ENCODE measurements around the gene STARD8.
"Not testable (repeated sequence)": the region's sequence is repeated elsewhere in the genome, so short reads cannot be mapped to it uniquely, and the experiment has no call there.

The STARD8 gene

DNA sequence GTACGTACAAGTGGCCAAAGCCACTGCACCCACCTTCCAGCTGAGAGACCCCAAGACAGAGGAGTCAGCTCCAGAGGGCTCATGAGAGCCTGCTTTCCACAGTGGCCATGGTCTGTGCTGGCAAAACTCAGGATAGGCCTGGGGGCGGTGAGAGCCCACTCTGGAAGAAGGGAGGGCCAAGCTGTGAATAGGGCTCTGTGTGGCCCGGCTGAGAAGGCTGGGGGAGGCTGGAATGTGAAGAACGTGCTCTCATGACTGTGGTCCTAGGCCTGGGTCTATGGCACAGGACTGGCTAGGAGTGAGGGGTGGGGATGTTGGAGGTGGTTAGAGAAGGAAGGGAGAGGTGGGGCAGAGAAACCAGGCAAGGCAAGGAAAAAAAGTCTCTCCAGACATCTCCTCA lies 13.3 kb downstream of the STARD8 start:
- no peak for DNase-seq

DNA sequence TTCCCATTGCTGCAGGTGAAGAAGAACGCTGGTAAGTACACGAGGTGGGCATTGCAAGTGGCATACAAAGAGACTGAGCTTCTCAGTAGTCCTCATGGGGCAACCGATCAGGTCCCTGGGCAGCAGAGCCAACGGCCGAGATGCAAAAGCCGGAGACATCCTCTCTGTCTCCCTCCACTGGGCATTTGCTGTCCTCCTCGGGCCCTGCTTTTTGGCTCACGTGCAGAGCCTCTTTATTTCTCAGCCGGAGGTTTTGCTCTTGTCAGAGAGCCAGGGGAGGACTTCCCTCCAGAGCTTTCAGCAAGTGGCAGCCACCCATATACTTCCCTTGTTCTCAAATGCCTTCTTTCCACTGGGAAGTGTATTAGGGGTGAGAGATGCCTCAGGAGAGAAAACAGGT lies 18.0 kb downstream of the STARD8 start:
- DNase-seq: no peak

DNA sequence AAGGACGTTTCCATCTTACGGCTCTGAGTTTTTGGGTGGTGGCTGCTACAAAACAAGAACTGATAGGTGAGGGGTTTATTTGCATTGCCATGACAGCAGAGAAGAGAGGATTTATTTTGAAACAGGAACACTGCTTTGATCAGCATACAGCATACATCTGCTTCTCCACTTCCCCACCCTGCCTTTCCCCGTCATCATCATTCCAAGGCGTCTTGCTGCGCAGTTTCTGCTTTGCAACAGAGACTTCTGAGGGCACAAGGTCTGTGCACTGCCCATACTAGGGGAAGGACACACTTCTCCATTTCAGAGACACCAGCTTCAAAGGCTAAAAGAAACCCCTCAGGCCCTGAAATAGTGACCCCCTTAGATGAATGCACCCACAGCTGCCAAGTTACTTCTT lies 19.1 kb downstream of the STARD8 start:
- DNase-seq: no peak

DNA sequence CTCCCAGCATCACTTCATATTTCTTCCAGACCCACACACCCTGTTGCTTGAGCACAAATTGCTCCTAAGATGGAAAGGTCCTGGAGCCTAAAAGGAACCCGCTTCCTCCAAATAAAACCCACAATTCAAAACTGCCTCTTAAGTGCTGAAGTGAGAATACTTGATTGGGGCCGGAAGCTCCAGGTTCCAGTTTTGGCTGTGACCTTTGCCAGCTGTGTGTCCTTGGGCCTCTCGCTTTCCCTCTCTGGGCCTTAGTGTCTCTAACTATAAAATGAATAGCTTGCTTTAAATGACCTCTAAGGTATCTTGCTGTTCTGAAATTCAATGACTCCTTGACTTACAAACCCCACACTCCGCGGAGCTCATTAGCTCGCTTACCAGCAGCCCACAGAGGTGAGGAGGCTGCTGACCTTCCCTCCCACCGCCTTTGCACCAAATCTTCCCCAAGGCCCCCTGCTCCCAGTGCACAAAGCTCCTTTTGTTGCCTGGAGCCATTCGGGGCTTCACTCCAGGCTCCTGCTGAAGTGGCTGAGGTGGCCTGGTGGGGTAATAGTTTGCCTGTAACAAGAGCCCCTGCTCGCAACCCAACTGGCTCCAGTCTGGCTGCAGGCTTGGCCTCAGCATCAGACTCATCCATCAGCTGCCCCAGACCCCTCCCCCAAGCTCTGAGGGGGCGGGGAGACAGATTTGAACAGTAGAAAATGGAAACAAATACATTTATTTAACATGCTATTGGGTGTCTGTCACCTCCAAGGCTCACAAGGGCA lies 21.8 kb downstream of the STARD8 start:
- no peak for DNase-seq

DNA sequence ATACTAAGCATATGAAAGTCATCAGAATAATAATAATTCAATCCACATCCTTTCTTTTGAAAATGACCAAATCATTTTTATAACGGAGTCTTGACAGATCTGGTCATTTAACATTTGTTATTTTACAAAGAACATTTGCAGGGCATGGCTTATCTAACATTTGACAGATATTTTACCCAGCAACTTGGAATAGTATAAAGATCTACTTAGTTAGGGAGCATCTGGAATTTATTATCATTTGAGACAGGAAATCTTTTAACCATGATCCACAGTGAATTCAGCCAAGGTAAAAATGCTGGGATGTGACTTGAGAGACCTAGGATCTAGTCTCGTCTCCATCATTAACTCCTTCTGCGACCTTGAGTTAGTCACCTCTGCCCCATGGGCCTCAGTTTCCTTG lies 22.4 kb downstream of the STARD8 start:
- DNase-seq: no peak

DNA sequence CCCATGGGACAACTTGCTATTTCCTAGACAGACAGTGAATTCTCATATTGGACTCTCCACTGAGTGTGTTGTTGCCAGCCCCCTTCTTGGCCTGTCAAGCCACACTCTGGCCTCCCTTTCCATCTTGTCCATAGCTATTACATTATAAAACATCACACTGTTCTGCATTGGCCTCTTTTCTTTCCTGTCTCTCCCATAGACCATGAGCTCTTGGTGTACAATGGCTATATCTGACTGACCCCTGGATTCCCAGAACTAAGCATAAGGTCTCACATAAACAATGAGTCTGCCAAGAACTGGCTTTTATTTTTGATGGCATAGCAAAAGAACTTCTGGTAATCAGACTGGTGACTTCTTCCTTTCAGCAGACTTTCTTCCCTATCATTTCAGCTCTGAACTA lies 23.8 kb downstream of the STARD8 start:
- no peak for DNase-seq

DNA sequence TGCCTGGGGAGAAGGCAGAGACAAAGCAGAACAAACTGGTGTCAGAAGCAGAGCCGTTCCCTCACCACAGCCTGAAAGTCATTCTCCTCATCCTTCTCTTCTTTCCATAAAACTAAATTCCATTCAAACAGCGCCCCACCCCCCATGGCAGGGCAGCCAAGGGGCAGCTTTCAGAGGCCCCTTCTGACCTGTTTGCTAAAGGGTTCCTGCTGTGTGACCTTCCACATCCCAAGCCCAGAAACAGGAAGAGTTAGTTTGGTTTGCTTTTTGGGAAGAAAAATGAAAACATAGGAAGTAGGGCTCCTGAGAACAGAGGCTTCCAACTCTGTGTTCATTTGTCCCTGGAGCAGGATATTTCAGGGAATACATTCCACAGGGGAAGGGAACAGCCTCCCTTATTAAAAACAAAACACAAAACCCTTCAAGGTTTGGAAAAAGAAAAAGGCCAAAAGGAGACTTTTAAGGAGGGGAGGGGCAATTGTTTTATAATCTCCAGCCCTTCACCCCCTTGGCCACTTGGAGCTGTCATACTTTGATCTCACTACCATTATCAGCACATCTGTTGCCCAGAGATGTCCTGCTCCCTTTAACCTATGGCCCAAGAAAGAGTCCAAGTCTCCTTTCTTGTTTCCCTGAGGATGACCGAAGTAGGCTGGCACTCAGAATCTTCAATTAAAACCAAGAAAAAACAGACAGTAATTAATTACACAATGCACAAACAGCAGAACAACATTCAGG lies 25.3 kb downstream of the STARD8 start:
- no peak for DNase-seq

DNA sequence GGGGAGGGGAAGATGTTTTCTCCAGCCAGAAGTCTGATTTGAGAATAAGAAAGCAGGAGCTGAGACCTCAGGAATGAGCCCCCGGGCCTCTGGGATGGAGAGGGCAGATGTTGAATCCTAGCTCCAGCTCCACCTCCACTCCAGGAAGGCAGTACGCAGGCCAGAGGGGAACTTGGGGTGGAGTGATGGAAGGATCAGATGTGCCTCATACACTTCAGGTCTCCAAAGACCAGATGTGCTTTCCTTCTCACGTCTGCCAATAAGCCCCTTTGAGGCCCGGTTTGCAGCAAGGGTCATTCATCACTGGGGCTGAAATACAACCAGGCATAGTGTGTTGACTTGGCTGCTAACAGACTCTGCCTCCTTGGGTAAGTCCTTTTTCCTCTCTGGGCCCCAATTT lies 28.1 kb downstream of the STARD8 start:
- no peak for DNase-seq

DNA sequence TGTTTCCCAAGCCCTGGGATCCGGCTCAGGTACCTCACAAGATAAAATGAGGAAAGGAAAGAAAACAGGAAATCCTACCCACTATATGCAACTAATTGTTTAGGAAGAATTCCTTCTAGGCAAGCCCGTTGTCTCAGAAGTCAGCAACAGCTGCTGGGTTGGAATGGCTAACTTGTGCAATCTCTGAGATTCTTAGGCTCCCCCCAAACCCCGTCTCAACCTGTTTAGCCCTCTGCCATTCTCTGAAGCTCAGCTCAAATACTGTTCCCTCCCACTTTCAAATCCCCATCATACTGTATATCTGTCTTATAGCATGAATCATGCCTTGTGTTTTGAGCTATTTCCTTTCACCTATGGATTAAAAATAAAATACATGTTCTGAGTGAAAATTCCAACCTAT lies 28.9 kb downstream of the STARD8 start:
- no peak for DNase-seq

DNA sequence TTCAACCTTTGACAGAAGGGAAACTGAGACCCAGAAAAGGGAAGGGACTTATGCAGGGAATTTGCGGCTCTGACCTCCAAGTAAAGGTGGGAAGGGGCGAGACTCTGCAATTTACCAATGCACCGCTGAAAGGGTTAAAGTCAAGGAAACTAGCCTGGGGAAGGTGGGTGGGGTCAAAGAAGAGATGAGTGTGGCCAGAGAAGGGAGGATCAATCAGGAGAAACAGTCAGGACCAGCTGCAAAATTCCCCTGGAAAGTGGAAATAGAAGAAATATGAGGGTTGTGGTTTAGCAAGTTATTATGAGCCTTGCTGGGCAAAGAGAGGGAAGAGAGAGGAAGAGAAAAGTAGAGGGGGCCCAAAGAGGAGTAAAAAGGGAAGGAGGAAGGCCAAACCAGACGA lies 30.5 kb downstream of the STARD8 start:
- DNase-seq: no peak

DNA sequence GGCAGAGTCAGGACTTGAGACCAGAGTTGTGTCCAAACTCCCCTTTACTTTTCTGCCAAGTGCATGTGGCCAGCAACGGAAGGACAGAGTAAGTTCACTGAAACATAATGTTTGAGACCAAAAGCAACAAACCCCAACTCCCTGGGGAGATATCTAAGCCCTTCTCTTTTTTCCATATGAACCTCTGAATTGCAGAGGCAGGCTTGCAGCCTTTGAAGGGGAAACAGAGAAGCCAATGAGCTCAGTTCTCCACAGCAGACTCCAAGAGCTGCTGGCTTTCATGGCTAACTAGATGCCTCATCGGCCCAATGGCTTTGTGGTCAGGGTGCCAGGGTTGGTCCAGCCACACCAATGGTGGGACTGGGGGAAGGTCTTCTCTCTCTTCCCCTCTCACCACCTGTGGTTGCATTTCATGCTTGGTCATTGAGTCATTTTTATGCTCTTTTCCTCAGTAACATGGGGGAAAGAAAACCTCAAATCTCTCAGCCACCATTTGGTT lies 34.0 kb downstream of the STARD8 start:
- DNase-seq: no peak

DNA sequence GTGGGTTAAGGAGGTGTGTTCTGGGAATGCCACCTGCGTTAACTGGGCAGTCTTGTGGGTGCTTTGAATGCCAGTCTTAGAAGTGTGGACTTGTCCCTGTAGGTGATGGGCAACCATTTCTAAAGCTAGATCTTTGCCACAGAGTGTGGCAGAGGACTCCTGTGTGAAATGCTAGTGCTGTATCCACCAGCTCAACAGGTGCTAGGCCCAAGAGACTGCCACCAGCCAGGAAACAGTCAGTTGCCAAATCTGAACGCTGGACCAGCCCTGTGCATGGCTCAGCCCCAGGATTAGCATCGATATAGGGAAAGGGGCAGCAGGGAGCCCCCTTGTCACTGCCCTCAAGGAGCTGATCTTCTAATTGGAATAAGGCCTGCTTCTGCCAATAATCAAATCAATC lies 35.3 kb downstream of the STARD8 start:
- no peak for DNase-seq

DNA sequence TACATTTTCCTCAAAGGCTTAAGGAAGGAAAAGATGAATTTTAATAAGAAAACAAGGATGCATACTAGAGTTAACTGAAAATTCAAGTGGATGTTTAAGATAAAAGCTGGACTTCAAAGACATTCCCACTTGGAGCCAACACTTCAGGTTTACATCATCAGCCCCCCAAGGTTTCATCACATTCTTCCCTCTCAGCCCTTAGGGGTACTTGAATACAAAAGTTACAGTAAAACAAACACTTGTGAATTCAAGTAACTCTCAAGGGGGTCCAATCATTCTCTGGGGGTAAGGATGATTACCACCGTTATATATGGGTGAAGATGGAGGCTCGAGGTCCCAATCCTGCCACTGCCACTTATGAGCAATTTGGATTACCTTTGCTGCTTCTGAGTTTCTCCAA lies 36.1 kb downstream of the STARD8 start:
- no peak for DNase-seq

DNA sequence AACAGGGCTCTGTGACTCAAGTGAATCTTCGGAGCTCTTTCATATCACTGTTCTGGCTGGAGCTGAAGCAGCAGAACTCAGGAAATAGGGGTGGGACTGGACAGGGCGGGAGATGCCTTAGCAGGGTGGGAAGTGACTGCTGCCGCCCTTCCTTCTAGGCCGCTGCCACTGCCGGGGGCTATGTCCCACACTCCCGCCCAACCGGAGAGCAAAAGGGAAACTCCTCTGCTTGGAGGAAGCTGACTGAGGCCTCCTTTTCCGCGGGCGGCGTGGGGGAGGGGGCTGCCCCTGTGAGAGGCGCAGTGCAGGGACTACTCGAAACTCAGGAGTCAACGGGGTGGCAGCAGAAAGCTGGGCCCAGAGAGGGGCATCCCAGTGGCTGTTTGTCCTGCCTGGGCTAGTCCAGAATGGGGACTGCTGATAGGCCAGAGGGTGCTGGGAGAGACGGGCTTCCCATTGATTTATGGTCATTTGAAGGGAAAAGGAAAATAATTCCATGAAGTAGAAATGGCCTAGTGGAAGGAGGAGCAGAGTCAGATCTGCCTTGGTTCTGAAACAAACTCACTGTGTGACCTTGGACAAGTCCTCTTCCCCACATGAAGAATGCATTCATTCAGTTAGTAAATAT lies 36.9 kb downstream of the STARD8 start:
- DNase-seq: no peak

DNA sequence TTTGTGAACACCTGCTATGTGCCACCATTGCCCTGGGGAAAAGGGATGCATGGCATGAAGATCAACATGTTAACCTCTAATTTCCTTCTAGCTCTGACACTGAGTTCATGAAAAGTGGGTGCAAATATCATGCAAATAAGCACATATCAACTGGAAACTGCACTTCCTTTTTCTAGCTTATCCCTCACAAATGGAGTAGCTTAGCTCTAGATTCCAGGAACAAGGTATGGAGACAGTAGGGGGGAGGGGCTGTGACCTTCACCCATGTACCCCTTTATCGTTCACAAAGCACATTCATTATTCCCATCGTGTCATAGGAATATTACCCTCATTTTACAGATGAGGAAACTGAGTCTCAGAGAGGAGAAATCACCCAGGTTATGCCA lies 37.4 kb downstream of the STARD8 start:
- no peak for DNase-seq

DNA sequence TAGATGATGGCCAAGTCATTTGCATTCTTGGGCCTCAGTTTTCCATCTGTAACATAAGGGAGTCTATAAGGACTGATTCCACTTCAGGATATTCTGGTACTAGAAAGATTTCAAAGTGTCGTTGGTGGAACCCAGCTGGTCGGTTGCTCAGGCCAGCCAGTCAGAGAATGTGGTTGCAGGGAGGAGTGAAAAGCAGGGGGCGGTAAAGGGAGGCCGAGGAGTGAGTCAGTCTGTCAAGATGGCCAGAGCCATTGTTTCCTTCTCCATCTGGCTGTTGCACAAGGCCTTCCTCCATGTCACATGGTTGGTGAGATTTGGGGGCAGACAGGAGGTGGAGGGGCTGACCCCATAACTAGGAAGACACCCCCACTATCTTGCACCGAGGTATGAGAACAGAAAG lies 38.2 kb downstream of the STARD8 start:
- DNase-seq: no peak

DNA sequence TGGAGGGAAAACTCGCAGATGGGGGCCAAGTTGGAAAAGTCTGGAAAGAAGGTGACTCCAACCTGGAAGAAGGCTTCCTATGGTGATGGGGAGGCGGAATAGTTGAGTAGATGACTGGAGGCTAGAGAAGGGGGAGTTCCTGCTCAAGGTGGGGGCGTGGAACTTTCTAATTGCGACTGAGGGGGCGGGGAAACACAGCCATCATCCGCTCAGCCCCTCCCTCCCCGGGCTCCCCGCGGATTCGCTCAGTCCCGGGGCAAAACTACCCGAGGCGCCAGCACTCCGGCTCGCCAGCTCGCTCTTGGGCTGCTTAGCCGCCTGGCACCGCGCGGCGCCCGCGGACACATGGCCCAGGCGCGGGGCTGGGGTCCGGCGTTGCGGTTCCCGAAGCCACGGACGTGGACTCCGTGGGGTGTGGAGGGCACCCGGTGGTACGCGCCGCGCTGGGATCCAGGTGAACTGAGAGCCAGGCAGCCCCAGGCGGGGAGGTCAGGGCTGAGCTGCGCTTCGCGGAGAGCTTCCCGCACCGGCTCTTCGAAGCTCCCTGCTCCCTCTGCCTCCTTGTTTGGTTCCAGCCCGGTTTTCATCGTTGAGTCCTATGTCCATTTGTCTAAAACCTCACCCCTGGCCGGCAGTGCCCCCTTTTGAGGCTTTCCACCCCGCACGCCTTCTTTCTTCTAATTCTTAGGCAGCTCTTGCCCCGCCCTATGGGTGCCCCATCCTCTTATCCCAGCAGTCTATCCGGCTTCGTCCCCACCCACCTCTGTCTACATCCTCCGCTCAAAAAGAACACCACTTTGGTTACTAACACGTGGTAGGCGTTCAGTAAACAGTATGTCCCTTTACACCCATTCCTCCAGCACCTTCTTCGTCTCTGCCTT lies 38.9 kb downstream of the STARD8 start:
- DNase-seq: no peak

DNA sequence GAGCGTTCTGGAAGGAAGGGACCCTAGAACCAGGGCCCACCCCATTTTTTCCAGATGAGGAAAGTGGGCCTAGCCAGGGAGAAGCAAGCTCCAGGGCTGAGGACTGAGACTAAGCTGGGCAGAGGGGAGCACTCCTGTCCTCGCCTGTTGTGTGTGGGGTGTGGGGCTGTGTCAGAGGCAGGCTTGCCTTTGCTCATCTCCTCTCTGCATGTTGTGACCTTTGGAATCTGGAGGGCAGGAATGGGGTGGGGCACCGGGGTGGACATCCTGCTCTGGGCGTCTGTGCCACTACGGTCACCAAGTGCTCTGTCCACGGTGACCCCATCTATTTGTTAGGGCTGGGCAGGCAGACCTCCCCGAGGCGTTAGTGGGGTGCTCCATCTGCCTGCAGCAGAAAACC lies 41.5 kb downstream of the STARD8 start:
- not testable (repeated sequence) for DNase-seq

DNA sequence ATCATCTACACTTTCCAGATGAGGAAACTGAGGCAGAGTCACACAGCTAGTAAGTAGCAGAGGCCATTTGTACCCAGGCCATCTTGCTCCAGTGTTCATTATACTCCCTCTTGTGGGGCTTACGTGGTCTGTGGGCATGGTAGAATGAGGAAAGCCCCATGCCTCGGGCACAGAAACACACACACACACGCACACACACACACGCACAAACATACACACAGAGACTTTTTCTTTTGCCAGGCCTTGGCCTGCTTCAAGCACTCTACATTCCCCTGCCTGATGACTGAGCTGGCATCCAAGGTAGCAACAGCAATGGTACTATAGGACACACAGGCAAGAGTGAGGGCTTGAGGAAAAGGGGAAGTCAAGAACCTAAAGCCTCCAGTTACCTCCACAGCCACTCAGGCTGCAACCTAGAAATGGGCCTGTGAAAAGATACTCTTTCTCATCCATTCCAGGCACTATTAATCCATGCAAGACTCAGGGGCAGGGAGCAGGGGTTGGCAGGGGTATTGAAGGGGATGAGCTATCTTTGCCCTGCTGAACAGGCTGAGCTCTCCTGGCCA lies 43.6 kb downstream of the STARD8 start:
- no peak for DNase-seq

DNA sequence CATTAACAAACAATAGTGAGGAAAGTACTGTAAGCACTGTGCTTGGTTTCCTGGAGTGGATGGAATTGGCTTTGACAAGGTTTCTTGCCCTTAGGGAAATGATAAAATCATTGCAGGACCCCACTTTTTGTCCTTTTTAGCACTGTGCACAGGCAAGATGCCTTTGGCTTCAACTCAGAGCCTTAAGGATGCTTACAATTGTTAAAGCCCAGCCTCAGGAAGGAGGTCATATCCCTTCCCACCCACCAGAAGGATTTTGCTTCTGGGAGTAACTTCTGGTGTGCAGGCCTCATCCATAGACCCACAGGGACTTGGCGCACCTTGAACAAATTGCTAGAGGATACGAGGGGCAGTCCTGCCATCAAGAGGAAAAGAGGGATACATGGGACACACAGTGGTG lies 44.5 kb downstream of the STARD8 start:
- no peak for DNase-seq

DNA sequence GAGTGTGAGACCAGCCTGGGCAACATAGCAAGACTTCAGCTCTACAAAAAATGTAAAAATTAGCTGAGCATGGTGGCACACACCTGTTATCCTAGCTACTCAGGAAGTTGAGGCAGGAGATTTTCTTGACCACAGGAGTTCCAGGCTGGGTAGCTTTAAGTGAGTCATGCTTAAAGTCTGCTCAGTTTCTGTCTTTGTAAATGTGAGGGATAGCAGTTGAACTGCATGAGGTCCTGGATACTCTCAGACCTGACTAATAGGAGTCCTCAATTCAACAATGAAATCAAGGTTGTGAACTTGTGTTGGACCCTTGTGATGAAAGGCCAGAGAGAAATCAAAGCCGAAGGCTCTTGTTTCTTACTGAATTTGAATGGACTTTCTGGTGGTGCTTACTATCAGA lies 45.2 kb downstream of the STARD8 start:
- no peak for DNase-seq

Measured in NCI-H510A treated with DMSO at 0.1 percent for 48 hours (cell line).